Ovary (tissue), 3 donors: Measurements from ENCODE around the gene TALDO1.

Experiments used
- EP300 ChIP-seq: sonication (generic); formaldehyde crosslinking; IDR thresholded peaks from one replicate; pipeline ENCODE4 v1.6.1; 2017; ENCODE audit warnings: antibody characterized with exemption
- POLR2A ChIP-seq: fragments of 450-650 bp; IDR thresholded peaks from one replicate; pipeline ENCODE4 v1.6.1; 2017; ENCODE audit warnings: antibody characterized with exemption, mild to moderate bottlenecking, moderate library complexity
- TF ChIP-seq, protein P1 (sequence below), 3 donors: fragments of 450-650 bp in 2 of 3; fragments of 200-600 bp in 1 of 3; IDR thresholded peaks; one replicate each; pipeline versions ENCODE4 v1.5.1 to v1.8.0; 2016 to 2022; ENCODE audit warnings: antibody characterized with exemption in 3 of 3, mild to moderate bottlenecking in 1 of 3
- donor health status: DM: no; HTN: no; CAD: no.

DNA sequence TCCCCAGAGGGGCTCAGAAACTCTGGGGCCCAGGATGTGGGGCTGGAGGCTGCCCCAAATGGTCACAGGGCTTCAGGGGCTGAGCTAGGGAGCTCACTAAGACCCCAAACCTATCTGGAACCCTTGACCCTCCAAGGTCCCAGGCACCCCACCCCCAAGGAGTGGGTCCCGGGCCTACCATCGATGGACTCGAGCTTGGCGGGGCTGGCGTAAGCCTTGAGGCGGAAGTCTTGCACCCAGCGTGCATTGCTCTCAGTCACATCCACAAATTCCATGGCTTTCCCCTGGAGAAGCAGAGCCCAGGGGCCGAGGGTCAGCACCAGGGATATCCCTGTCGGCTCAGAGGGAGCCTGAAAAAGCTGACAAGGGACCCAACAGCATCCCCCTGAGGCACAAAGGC is 26.6 kb downstream of the TALDO1 start:
- TF ChIP-seq, protein P1, sequence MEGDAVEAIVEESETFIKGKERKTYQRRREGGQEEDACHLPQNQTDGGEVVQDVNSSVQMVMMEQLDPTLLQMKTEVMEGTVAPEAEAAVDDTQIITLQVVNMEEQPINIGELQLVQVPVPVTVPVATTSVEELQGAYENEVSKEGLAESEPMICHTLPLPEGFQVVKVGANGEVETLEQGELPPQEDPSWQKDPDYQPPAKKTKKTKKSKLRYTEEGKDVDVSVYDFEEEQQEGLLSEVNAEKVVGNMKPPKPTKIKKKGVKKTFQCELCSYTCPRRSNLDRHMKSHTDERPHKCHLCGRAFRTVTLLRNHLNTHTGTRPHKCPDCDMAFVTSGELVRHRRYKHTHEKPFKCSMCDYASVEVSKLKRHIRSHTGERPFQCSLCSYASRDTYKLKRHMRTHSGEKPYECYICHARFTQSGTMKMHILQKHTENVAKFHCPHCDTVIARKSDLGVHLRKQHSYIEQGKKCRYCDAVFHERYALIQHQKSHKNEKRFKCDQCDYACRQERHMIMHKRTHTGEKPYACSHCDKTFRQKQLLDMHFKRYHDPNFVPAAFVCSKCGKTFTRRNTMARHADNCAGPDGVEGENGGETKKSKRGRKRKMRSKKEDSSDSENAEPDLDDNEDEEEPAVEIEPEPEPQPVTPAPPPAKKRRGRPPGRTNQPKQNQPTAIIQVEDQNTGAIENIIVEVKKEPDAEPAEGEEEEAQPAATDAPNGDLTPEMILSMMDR (IDR thresholded peaks at IDR 0.05) = no peak
- TF ChIP-seq POLR2A (no peak), EP300 (no peak)
